ENCODE data around the gene CRYZ.

- no peak for TF ChIP-seq CTCF (IDR thresholded peaks at IDR 0.05)
- no peak for TF ChIP-seq POLR2A (IDR thresholded peaks at IDR 0.05)
Observed at GRCh38 chr1:74712881-74713280, 20.0 kb downstream of the CRYZ start.

Data from lower leg skin (tissue), 3 donors.